ENCODE data around the gene CCDC57. TPM values are rescaled to one million over a fixed set of nuclear protein-coding genes. Genes with fewer than 3 reads are reported as not detected.

The CCDC57 gene
- total RNA-seq, 1 donor from 2014 or later, result 24.7 TPM

GRCh38 chr17:82053130-82053529, 159.5 kb downstream of the CCDC57 start:
- DNase-seq (ENCODE audit: low spot score), result no peak

GRCh38 chr17:82052638-82053059, 160.0 kb downstream of the CCDC57 start:
- no peak for DNase-seq (ENCODE audit: low spot score)

- no peak for DNase-seq (ENCODE audit: low spot score)
Measured at GRCh38 chr17:82051776-82052637, 160.6 kb downstream of the CCDC57 start, which contains the start of the genes GPS1 and RFNG. TSS of gene GPS1 (plus strand) at chr17:82051898. CDS start at chr17:82051932, 34 bp downstream. TSS of gene RFNG (minus strand) at chr17:82051811. CDS start at chr17:82051766, 45 bp downstream.

Small RNA genes within 50 kb of the gene (microRNA-seq; reads per million reads assigned to microRNA genes)
- not detected for gene MIR6787 (ENCODE audit: borderline number of aligned reads)

Other genes with a start within 250 kb of the CCDC57 start
- gene ASPSCR1, start 235.2 kb downstream of the CCDC57 start, total RNA-seq, result 31.5 TPM
- gene CENPX, start 190.0 kb downstream of the CCDC57 start, total RNA-seq, result 47.0 TPM
- 7.0 TPM for gene LRRC45, start 189.5 kb downstream of the CCDC57 start, total RNA-seq
- gene RAC3, start 181.2 kb downstream of the CCDC57 start, total RNA-seq, result 15.5 TPM
- gene DCXR, start 175.1 kb downstream of the CCDC57 start, total RNA-seq, result 157 TPM
- gene RFNG, start 161.0 kb downstream of the CCDC57 start, total RNA-seq, result 46.1 TPM
- 85.8 TPM for gene GPS1, start 160.9 kb downstream of the CCDC57 start, total RNA-seq
- gene DUS1L, start 147.0 kb downstream of the CCDC57 start, total RNA-seq, result 103 TPM
- 1,109 TPM for gene FASN, start 114.6 kb downstream of the CCDC57 start, total RNA-seq
- gene SLC16A3, start 16.2 kb upstream of the CCDC57 start, total RNA-seq, result 65.0 TPM
- 171 TPM for gene CSNK1D, start 60.9 kb upstream of the CCDC57 start, total RNA-seq
- 3.2 TPM for gene CD7, start 104.8 kb upstream of the CCDC57 start, total RNA-seq
- gene SECTM1, start 120.9 kb upstream of the CCDC57 start, total RNA-seq, result 14.6 TPM
- gene TEX19, start 146.4 kb upstream of the CCDC57 start, total RNA-seq, result not detected
- not detected for gene UTS2R, start 158.9 kb upstream of the CCDC57 start, total RNA-seq
- gene HEXD, start 205.5 kb upstream of the CCDC57 start, total RNA-seq, result 24.1 TPM
- 22.6 TPM for gene OGFOD3, start 205.7 kb upstream of the CCDC57 start, total RNA-seq
- 84.9 TPM for gene CYBC1, start 237.9 kb upstream of the CCDC57 start, total RNA-seq
- gene NARF, start 245.9 kb upstream of the CCDC57 start, total RNA-seq, result 57.3 TPM